SK-N-MC (cell line): ENCODE measurements around the gene RNF126.

Source experiments
- DNase-seq: peaks from one replicate; pipeline ENCODE4 v3.0.0-alpha.2; 2011; ENCODE audit warnings: low read depth, low spot score
- H3K27ac ChIP-seq: fragments of 200-600 bp; sonication (generic); 2 replicates; pipeline ENCODE4 v1.5.1; 2016; ENCODE audit warnings: mixed run types
- H3K36me3 ChIP-seq: fragments of 200-600 bp; sonication (generic); 2 replicates; pipeline ENCODE4 v1.6.1; 2017; ENCODE audit warnings: antibody characterized with exemption, low read length, mixed read lengths; ENCODE audit not compliant: insufficient read depth
- H3K4me3 ChIP-seq: fragments of 200-600 bp; sonication (generic); 2 replicates; pipeline ENCODE4 v1.5.1; 2016
- H3K9ac ChIP-seq: fragments of 200-600 bp; sonication (generic); 2 replicates; pipeline ENCODE4 v1.8.0; 2017; ENCODE audit warnings: mixed run types, mixed read lengths; ENCODE audit not compliant: insufficient read length
- H3K9me3 ChIP-seq: fragments of 200-600 bp; sonication (generic); 2 replicates; pipeline ENCODE4 v1.6.1; 2017; ENCODE audit warnings: low read depth, mild to moderate bottlenecking, antibody characterized with exemption, low read length, moderate library complexity, mixed read lengths
- EZH2 ChIP-seq: fragments of 200-600 bp; sonication (generic); IDR thresholded peaks from one replicate; pipeline ENCODE4 v1.6.1; 2017; ENCODE audit warnings: antibody characterized with exemption
- FOXP2 ChIP-seq: optimal IDR thresholded peaks from 2 replicates; pipeline ENCODE3; 2011; ENCODE audit warnings: mild to moderate bottlenecking, moderate library complexity; ENCODE audit not compliant: insufficient read depth; ENCODE audit errors: extremely low read length, control extremely low read depth
- POLR2AphosphoS5 ChIP-seq: IDR thresholded peaks from 2 replicates; pipeline ENCODE4 v1.6.1; 2012; ENCODE audit warnings: mild to moderate bottlenecking, low read depth, low read length, borderline replicate concordance

RNF126 gene

DNA sequence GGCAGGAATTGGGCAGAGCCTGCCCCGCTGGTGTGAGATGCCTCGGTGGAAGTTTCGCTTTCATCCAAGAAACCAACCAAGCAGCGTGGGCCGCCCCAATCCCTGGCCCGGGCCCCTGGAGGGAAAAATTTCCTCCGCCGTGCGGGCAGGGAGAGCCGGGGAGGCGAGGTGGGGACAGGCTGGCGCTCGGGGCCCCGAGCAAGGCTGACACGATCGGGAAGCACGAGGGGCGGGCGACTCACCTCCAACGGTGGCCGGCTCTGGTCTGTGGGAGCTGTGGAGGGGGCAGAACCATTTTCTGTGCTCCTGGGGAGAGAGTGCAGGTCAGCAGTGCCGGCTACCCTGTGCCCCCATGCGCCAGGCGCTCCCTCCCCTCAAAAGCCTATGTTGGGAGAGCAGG is 11.0 kb downstream of the RNF126 start:
- Histone ChIP-seq H3K9ac (no peak overlapping the region), H3K36me3 (peaks cover 31% of the 10 kb centered on the region; the same call in 1 of the 2 replicates), H3K4me3 (no peak overlapping the region), H3K27ac (no peak overlapping the region), H3K9me3 (no peaks in the 10 kb centered on the region)
- TF ChIP-seq EZH2 (no peak), FOXP2 (no peak), POLR2AphosphoS5 (no peak)
- DNase-seq: no peak

DNA sequence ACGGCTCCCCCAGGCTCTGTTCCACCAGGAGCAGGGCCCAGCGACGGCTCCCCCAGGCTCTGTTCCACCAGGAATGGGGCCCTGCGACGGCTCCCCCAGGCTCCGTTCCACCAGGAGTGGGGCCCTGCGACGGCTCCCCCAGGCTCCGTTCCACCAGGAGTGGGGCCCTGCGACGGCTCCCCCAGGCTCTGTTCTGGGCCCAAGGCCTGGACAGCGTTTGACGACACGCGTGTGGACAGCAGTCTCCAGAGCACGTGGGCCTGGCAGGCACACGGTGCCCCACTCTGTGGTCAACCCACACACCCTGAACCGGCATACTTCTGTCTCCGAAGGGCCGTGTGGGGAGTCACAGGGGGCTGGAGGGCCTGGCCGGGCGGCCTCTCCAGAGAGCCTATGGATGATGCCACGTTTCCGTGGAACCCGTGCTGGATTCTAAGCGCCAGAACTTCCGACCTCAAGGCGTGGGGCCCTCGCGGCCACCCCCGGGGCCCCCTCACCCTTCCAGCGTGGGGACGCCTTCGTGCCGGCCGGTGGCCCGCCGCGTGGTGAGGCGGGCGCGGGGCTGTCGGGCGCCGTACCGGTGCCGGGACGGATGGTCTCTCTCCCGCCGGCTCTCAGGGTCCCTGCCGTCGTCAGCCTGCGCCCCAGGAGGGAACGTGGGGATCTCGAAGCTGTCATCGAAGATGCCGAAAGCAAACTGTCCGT is 11.7 kb downstream of the RNF126 start:
- TF ChIP-seq EZH2: no peak
- no peak for TF ChIP-seq FOXP2
- no peak for TF ChIP-seq POLR2AphosphoS5
- no peak for DNase-seq
- Histone ChIP-seq H3K9ac (no peak overlapping the region), H3K9me3 (no peaks in the 10 kb centered on the region), H3K27ac (no peak overlapping the region), H3K4me3 (no peak overlapping the region), H3K36me3 (peaks cover 38% of the 10 kb centered on the region; the same call in 1 of the 2 replicates)

DNA sequence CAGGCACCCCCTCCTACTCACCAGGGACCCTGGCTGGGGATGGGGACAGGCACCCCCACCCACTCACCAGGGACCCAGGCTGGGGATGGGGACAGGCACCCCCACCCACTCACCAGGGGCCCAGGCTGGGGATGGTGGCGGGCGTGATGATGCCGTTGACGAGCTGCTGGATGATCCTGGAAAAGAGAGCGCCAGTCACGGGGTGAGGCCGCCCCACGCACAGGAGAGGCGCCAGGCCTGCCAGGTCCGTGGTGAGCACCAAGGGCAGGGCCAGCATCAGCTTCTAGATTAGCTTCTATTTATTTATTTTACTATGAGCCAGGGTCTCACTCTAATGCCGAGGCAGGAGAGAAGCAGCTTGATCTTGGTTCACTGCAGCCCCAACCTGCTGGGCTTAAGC is 12.9 kb downstream of the RNF126 start:
- no peak overlapping the region for H3K4me3 ChIP-seq
- no peaks in the 10 kb centered on the region for H3K9me3 ChIP-seq
- H3K9ac ChIP-seq: no peak overlapping the region
- H3K27ac ChIP-seq: no peak overlapping the region
- no peak for DNase-seq
- H3K36me3 ChIP-seq: peaks cover 38% of the 10 kb centered on the region; the same call in 1 of the 2 replicates
- TF ChIP-seq POLR2AphosphoS5 (no peak), FOXP2 (no peak), EZH2 (no peak)

DNA sequence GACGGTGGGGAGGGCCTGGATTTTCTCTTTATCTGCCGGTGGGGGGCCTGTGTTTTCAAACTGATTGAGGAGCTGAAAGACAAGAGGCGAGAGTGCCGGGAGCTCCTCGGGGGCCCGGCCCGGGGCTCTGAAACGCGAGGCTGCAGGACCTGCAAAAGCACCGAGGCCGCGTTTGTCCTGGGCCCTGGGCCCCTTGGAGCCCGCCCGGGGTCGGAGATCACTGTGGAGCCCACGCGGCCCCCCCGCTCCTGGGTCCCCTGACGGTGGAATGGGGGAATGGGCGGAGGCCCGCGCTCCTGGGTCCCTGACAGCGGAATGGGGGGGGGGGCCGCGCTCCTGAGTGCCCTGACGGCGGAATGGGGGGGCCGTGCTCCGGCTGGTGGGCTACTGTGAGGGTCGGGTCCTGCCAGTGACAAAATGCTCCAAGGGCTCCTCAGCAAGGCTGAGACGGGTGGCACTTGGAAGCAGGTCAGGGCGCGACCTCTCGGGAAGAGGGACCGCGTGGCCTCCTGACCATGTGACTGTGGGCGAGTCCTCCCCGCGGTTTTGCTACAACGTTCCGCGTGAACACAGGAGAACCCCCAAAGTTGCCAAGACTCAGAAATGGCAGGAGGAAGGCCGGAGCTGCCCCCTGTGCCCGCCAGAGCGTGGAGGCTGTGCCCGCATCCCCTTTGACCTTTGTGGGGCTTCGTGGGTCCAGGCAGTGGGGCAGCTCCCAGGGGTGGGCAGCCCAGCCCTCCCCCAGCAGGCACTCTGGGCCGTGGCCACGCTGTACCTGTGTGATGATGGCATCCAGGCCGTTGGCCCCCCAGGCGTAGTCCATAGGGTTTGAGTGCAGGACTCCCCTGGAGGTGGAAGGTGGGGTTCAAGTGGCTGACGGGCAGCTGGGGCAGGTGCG is 13.9 kb downstream of the RNF126 start:
- DNase-seq: no peak
- H3K27ac ChIP-seq: no peak overlapping the region
- H3K36me3 ChIP-seq: peaks cover 38% of the 10 kb centered on the region; the same call in 1 of the 2 replicates
- H3K9me3 ChIP-seq: no peaks in the 10 kb centered on the region
- no peak overlapping the region for H3K4me3 ChIP-seq
- TF ChIP-seq POLR2AphosphoS5 (no peak), FOXP2 (no peak), EZH2 (no peak)
- H3K9ac ChIP-seq: no peak overlapping the region

DNA sequence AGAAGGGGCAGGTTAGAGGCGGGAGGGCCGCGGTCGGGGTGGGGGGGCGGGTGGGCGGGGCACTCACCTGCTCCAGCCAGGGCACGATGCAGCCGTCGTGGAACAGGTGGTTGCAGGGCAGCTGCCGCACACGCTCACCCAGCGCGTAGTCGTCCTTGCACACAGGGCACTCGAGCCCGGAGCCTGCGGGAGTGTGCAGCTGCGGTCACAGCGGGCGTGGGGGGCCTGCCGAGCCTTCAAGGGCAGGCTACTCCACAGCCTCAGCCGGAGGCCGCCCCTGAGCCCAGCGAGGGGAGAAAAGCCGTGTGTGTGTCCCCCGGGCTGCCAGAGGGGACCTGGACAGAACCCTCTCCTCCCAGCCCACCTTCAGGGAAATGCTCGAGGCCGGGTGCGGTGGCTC is 14.7 kb downstream of the RNF126 start:
- TF ChIP-seq POLR2AphosphoS5: no peak
- TF ChIP-seq FOXP2: no peak
- TF ChIP-seq EZH2: no peak
- Histone ChIP-seq H3K27ac (no peak overlapping the region), H3K36me3 (peaks cover 31% of the 10 kb centered on the region; the same call in 1 of the 2 replicates), H3K9me3 (no peaks in the 10 kb centered on the region), H3K4me3 (no peak overlapping the region), H3K9ac (no peak overlapping the region)
- no peak for DNase-seq

DNA sequence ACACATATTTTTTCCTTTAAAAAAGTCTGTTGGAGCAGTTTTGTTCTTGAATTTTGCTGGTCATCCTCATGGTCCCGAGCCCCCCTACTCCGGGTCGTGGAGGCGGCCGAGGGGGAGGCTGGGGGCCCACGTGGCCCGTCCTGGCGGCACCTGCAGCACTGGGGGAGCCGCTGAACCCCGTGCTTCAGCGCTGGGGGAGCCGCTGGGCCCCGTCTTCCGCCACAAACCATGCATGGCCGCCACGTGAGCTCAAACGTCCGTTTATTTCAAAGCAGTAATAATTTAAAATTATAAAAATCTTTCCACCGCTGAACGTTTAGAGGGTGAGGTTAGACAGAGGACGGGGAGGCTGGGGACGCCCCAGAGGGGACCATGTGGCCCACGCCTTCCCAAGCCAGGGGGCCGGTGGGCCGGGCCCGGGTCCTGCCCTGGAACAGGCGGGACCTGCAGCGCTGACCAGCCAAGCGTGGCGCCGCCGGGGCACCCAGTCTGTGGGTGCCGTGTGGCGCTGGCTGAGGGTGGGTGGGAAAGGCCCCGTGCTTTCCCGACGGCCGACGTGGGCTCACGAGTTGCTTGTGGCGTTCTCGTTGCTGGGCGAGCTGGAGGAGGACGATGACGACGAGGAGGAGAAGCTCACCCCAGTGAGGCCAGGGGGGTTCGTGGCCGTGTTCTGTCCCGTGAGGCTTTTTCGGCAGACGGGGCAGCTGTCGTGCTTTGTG is 15.3 kb downstream of the RNF126 start:
- H3K9me3 ChIP-seq: no peaks in the 10 kb centered on the region
- DNase-seq: no peak
- H3K36me3 ChIP-seq: peaks cover 28% of the 10 kb centered on the region; the same call in 1 of the 2 replicates
- no peak overlapping the region for H3K27ac ChIP-seq
- no peak for TF ChIP-seq EZH2
- no peak for TF ChIP-seq FOXP2
- no peak for TF ChIP-seq POLR2AphosphoS5
- H3K9ac ChIP-seq: no peak overlapping the region
- no peak overlapping the region for H3K4me3 ChIP-seq

DNA sequence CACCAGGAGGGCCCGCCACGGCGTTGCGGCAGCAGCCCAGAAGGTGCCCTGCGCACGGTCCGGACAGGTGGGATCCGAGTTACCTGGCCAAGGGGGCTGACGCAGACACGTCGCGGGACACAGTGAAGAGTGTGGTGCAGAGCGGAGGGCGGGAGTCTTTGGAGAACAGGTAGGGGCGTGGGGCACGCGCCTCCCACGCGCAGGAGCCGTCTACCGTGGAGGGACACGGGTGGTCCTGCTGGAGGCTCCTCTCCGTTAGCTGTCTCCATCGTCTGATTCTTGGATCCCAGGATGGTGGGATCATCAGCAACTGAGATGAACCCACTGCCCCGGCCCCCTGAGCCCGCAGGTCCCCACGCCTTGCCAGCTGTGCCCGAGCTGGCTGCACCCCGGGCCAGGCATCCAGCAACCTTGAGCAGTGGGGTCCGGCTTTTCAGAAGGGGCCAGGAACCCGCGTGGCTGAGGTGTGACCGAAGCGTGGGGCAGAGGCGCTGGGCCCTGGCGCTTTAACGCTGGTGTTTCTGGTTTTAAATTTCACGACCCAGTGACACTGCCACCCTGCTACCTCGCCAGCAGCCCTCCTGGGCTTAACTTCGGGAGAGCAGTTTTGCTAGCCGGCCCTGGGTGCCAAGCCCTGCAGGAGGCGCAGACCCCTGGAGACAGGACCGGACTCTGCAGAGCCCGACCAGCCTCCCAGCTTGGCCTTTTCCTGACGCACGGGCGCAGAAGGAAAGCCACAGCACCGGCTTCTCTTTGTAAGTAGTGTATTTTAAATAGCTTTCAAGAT is 16.0 kb downstream of the RNF126 start:
- DNase-seq: no peak
- H3K9me3 ChIP-seq: no peaks in the 10 kb centered on the region
- H3K36me3 ChIP-seq: peaks cover 23% of the 10 kb centered on the region; the same call in 1 of the 2 replicates
- no peak overlapping the region for H3K4me3 ChIP-seq
- H3K27ac ChIP-seq: no peak overlapping the region
- TF ChIP-seq EZH2: no peak
- no peak for TF ChIP-seq FOXP2
- TF ChIP-seq POLR2AphosphoS5: no peak; the same call in 1 of the 2 replicates
- no peak overlapping the region for H3K9ac ChIP-seq
